GM21529 (cell line): Measurements from ENCODE around the gene ARPC3.
"Not testable (repeated sequence)": the region's sequence is repeated elsewhere in the genome, so short reads cannot be mapped to it uniquely, and the experiment has no call there.

Source experiments
- ATAC-seq: cut with Tn5 transposase; IDR thresholded peaks from one replicate; pipeline ENCODE4 v1.9.1; 2021; ENCODE audit not compliant: unreplicated experiment

ARPC3 gene

GRCh38 chr12:110420644-110421043 is 29.5 kb downstream of the ARPC3 start:
- not testable (repeated sequence) for ATAC-seq

GRCh38 chr12:110417113-110417512 is 33.0 kb downstream of the ARPC3 start:
- ATAC-seq = not testable (repeated sequence)

DNA sequence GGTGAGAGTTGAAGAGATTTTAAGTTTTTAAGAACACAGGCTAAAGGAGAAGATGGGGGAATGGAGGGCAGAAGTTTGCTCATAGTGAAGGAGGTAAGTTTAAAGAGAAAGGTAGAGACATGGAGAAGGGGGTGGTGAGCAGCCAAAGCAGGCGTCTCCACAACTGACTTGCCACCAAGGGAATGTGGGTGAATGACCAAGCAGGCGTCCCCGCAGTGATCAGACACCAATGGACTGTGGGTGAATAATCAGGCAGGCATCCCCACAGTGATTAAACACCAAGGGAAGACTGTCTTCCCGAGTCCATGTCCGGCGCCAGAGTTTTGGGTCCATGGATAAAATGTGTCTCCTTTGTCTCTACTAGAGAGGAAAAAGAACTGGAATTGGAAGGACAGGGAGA is 40.1 kb downstream of the ARPC3 start:
- ATAC-seq = not testable (repeated sequence)

DNA sequence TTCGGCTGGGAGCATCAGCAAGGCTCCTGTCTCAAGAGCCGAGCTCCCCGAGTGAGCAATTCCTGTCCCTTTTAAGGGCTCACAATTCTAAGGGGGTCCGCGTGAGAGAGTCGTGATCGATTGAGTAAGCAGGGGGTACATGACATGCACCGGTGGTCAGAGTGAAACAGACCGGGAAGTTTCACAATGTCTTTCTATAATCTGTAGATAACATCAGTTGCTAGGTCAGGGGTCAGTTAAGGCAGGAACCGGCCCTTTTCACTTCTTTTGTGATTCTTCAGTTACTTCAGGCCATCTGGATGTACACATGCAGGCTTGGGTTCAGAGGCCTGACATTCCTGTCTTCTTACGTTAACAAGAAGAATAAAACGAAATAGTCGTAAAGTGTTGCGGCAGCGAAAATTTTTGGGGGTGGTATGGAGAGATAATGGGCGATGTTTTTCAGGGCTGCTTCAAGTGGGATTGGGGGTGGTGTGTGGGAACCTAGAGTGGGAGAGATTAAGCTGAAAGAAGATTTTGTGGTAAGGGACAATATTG is 44.9 kb downstream of the ARPC3 start:
- ATAC-seq = not testable (repeated sequence)

DNA sequence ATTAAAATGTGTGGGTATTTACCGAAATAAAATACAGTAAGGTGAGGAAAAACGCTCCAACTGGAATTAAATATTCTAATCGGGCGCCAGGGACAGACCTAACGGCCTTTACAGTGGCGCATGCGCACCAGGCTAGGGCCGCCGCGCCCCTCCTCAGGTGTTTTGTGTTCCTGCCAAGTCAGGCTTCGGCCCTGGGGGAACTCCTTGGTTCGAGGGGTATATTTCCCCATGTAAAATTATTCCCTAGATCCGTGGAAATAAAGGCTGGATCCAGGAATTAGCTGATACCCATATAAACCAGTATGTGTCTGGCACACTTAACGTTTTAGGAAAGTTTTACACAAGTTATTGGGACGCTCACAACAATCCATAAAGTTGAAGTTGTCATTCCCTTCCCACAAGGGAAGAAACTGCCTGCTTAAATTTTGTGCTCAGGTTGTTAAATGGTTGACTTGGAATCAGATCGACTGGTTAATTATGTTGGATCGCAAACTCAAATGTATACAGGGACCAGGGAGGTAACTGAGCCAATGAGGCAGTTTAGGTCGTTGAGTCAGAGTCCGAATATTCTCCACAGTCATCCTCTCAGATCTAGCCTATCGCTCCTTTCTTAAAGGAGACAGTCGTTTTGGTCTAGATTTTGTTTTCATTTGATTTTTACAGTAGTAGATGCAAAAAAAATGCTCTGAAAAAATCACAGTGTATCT is 46.0 kb downstream of the ARPC3 start:
- ATAC-seq = no peak

GRCh38 chr12:110403146-110403975 is 46.8 kb downstream of the ARPC3 start, which contains the start of gene ANAPC7:
Gene ANAPC7 (minus strand): TSS chr12:110403708. CDS start chr12:110403627, 81 bp downstream.
- peak; percentile 79 for ATAC-seq
